C4-2B (cell line): Measurements from ENCODE around the gene FAM219B.

Source experiments
- ZFX ChIP-seq: fragments of 450-650 bp; IDR thresholded peaks from 2 replicates; pipeline ENCODE4 v1.6.1; 2017
- TF ChIP-seq, protein P1 (sequence below): fragments of 450-650 bp; conservative IDR thresholded peaks from 2 replicates; pipeline ENCODE4 v1.5.1; 2017; ENCODE audit warnings: mild to moderate bottlenecking

DNA sequence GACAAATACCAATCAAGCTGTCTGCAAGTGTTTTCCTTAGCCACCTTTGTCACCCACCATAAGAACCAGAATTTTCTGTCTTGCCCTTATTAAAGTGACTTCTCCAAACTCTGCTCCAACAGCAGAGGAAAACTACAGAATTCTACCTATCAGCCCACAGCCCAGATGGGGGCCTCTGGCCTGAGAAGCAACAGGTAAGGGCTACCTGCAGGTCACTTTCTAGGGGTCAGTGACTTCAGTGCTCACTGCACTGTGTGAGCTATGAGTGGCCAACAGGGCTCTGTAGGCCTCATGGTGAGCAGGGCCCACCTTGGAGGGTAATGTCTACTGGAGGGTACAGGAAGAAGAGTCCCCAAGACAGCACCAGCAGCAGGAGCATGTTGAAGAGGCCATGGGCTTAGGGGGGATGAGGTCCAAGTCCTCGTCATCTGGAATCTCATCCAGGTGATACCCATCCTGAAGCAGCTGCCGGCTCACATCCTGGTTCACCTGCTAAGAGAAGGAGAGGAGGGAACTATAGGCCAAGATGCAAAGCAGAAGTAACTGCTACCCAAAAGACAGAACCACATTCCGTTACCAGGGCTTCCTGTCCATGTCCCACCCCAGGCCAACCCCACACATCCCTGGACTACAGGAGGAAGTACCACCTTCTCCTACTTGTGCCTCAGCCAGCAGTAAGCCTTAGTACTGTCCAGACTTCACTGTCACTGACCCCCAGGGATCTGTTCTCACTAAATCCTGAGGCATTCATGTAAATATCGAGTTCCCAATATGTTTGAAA, 4.2 kb downstream of the FAM219B start:
- TF ChIP-seq, protein P1, sequence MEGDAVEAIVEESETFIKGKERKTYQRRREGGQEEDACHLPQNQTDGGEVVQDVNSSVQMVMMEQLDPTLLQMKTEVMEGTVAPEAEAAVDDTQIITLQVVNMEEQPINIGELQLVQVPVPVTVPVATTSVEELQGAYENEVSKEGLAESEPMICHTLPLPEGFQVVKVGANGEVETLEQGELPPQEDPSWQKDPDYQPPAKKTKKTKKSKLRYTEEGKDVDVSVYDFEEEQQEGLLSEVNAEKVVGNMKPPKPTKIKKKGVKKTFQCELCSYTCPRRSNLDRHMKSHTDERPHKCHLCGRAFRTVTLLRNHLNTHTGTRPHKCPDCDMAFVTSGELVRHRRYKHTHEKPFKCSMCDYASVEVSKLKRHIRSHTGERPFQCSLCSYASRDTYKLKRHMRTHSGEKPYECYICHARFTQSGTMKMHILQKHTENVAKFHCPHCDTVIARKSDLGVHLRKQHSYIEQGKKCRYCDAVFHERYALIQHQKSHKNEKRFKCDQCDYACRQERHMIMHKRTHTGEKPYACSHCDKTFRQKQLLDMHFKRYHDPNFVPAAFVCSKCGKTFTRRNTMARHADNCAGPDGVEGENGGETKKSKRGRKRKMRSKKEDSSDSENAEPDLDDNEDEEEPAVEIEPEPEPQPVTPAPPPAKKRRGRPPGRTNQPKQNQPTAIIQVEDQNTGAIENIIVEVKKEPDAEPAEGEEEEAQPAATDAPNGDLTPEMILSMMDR: no peak
- TF ChIP-seq ZFX: no peak
